GM18505 (cell line): Measurements from ENCODE around the gene ZBTB43.

Source experiments
- ATAC-seq: cut with Tn5 transposase; IDR thresholded peaks from one replicate; pipeline ENCODE4 v1.9.1; 2021; ENCODE audit not compliant: unreplicated experiment
- POLR2A ChIP-seq: IDR thresholded peaks from 4 replicates; pipeline ENCODE4 v1.6.1; 2011; ENCODE audit warnings: borderline replicate concordance; ENCODE audit not compliant: insufficient read depth, insufficient read length; ENCODE audit errors: extremely low read depth

ZBTB43 gene

DNA sequence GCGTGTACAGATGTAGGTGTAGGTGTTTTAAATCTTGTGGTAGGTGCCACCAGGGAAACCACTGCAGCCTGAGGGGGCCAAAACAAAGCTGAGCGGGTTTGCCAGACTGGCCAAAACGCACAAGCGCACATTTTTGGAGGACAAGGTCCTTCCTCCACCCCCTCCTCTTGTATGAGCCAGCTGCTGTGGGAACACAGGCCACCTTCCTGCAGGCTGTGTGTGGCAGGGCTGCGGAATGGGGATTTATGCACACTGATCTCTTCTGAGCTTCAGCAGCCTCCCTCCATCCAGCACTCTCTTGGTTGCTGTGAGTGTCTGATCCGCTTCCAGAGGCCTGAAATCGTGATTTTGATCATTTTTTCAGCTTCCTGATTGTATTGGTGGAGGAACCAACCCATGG lies 22.4 kb downstream of the ZBTB43 start:
- no peak for ATAC-seq
- no peak for TF ChIP-seq POLR2A

DNA sequence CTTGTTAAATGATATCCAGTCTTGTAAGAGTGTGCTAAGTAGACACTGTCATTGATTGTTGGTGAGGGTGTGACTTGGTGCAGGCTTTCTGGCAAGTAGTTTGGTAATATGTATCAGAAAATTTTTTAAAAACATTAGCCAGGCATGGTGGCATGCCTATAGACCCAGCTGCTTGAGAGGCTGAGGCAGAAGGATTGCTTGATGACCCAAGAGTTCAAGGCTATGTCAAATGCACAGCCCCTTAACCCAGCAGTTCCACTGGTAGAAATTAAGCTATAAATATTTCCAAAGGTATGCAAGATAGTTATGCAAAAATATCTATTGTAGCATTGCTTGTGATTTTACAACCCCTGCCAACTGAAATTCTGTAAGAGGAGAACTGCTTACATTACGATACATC lies 24.2 kb downstream of the ZBTB43 start:
- no peak for TF ChIP-seq POLR2A

DNA sequence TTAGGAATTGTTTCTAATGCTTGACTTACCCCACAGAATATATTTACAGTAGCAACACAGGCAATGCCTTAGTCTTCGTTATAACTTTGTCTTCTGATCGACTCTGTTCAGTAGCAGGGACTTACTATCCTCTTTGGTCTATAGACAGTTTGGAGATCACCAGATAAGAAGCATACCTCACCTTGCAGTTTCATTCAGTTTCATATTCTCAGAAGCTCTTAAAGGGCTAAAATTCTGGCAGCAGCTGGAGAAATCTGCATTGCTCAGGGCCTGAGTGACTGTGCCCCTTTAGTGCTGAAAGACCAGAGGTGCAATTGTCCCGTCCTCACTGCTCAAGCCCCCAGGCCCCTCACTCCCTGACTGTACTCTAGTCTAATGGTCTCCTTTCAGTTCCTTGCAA lies 26.0 kb downstream of the ZBTB43 start:
- no peak for ATAC-seq
- TF ChIP-seq POLR2A = no peak

More for the DNA sequence above, 24.2 kb downstream of the ZBTB43 start:
- no peak for ATAC-seq

DNA sequence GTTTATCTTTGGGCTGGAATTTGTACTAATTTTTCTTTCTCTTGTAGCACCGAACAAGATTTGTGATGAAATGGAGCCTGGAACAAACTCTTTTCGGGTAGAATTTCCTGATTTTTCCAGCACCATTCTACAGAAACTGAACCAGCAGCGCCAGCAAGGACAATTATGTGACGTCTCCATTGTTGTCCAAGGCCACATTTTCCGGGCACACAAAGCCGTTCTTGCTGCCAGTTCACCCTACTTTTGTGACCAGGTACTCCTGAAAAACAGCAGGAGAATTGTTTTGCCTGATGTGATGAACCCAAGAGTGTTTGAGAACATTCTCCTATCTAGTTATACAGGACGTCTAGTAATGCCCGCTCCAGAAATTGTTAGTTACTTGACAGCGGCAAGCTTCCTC lies 27.6 kb downstream of the ZBTB43 start:
- ATAC-seq = no peak
- no peak for TF ChIP-seq POLR2A

DNA sequence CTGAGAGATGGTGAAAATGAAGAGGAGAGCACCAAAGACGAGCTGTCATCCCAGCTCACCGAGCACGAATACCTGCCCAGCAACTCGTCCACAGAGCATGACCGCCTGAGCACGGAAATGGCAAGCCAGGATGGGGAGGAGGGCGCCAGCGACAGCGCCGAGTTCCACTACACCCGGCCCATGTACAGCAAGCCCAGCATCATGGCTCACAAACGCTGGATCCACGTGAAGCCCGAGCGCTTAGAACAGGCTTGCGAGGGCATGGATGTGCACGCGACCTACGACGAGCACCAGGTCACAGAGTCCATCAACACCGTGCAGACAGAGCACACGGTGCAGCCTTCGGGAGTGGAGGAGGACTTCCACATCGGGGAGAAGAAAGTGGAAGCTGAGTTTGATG lies 28.2 kb downstream of the ZBTB43 start:
- no peak for TF ChIP-seq POLR2A
- ATAC-seq = no peak

DNA sequence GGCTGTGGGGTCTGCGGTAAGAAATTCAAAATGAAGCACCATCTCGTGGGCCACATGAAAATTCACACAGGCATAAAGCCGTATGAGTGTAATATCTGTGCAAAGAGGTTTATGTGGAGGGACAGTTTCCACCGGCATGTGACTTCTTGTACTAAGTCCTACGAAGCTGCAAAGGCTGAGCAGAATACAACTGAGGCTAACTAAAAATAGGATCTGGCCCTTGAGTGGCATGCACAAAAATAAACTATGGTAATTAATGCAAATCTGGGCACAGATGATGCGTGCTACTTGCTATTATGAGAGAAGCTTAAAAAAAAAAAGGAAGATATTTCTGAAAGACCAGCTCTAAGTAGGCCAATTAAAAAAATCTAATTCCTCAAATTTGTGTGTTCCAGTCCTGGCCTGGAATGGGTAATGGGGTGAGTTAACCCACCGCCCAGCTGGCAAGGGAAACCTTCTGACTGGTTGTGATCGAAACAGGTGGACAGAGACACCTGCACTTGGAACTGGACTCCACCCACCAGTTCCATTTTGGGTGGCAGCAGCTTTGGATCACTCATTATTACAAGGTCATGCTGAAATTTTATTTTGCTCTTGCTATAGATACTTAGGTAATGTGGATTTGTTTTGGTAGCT lies 29.0 kb downstream of the ZBTB43 start:
- no peak for ATAC-seq
- TF ChIP-seq POLR2A = no peak

DNA sequence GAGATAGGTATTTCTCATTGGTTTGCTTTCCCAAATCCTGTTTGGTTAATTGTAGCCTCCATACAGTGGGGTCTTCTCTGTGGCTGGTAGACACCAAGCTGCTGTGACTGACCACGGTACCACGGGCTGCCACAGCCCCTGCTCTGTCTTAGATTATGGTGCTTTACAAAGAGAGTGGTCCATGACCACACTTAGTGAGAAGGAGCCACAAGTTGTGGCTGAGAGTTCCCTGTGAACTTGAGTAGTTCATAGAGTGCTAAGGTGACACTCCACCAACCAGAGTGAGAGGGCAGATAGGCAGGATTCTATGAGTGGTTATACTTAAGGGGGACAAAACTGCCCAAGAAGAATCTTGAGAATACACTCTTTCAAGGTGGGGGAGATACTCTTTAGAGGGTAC lies 29.8 kb downstream of the ZBTB43 start:
- TF ChIP-seq POLR2A = no peak
- ATAC-seq = no peak

DNA sequence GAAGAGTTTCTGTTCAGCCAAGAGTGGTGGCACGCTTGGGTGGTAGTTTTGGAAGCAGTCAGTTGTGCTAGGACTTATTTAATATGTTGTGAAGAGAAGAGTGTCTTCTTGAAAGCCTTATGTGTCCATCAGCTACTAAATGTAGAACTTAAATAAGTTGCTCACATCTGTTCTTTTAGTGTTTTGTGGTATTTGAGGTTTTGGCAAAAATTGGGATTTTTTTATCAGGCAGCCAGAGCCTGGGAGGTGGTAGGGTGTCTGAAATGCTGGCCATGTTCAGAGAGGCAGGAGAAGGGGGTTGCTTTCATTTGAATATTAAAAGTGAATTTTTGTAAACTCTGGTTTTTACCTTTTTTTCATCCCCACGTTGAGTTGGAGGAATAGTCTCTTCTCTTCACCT lies 31.4 kb downstream of the ZBTB43 start:
- TF ChIP-seq POLR2A = no peak
- no peak for ATAC-seq

DNA sequence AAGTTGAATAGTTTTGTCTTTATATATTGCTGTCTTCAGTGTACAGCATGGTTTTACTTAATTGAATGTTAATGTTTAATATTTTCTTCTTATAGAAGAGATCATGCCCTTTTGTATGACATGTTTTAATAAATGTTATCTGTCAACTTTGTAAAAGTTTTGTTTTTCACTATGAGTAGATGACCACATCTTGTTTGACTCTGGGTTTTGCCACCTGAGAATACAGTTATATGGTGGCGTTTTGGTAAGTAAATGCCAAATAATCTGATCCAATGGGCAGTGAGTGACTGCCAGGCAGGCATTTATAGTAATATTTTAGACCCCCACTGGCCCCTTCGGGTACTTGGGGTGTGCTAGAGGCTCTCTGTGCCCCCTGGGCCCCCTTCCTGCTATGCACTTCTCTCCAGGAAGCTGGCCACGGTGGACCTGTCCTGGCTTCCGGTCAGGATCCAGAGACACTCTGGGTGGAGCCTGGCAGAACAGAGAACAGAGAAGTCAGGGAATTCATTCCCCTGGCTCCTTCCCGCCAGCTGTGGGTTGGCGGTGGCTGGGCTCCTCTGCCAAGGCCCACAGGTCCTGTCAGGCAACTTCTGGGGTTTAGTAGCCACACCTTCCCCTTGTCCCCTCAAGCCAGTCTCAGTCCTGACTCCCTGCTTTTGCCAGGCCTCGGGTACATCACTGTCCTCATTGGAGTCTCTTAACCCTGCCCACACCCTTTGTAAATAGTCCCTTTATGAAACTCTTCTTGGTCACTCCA lies 33.4 kb downstream of the ZBTB43 start:
- ATAC-seq = no peak

DNA sequence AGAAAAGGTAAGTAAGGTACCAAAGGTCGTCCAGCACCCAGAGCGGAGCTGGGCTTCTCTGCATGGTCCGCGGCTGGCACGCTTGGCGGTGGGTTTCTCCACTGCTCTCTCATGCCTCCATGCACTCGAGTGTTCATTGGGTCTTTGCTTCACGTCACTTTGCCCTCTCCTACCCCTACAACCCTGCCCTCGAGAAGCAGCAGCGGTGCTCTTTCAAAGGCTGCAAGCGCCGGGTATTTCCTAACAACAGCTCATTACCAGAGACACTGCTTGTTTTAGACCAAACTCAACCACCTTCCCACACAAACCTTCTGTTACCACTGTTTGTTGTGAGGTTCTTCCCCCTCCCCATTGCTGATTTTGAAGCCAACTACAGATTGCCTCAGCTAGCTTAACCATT lies 34.1 kb downstream of the ZBTB43 start:
- ATAC-seq = no peak
- TF ChIP-seq POLR2A = peak; percentile 39

More for the DNA sequence above, 33.4 kb downstream of the ZBTB43 start:
- TF ChIP-seq POLR2A = no peak

DNA sequence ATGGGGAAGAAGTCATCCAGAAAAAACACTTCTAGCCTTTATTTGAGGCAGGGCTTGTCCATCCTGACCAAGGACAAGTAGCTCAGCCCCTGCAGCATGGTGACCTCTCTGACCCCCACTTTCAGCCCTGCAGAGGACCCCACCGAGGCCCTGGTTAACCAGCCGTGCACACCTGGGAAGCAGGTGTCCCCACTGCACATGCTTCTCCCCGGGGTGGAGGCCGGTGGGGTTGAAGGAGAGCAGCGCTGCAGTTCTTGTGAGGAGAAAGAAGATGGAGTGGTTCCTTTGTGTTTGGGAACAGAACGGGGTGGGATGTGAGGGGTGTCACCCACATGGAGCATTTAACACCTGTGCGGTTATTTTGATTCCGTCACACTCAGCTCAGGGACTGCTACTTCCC lies 34.5 kb downstream of the ZBTB43 start:
- no peak for ATAC-seq

DNA sequence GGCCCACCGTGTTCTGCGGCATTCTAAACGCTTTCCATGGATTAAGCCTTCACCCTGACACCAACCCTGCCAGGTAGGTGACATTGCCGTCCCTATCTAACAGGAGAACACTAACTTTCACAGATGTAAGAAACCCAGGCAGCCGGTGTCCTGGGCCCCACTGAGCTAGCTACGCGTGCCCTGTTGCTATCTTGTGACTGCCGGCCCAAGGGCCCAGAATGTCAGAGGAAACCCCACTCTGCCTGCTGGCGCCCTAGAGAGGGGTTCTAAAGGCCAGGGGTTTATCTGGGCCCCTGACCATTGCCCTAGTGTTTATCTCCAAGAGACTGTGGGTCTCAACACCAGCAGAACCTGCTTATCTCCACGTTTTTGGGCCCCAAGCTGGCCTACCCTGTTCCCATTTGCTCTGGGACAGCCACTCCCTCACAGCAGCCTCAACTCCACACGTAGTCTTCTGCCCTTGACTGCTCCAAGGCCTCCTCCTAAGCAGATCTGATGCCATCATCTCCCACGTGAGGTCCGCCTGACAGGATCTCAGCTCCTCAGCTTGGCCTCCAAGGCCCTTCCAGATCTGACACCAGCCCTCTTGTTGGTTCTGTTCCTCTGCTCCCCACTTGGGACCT lies 37.5 kb downstream of the ZBTB43 start:
- ATAC-seq = no peak
- no peak for TF ChIP-seq POLR2A

More for the DNA sequence above, 34.5 kb downstream of the ZBTB43 start:
- no peak for TF ChIP-seq POLR2A

DNA sequence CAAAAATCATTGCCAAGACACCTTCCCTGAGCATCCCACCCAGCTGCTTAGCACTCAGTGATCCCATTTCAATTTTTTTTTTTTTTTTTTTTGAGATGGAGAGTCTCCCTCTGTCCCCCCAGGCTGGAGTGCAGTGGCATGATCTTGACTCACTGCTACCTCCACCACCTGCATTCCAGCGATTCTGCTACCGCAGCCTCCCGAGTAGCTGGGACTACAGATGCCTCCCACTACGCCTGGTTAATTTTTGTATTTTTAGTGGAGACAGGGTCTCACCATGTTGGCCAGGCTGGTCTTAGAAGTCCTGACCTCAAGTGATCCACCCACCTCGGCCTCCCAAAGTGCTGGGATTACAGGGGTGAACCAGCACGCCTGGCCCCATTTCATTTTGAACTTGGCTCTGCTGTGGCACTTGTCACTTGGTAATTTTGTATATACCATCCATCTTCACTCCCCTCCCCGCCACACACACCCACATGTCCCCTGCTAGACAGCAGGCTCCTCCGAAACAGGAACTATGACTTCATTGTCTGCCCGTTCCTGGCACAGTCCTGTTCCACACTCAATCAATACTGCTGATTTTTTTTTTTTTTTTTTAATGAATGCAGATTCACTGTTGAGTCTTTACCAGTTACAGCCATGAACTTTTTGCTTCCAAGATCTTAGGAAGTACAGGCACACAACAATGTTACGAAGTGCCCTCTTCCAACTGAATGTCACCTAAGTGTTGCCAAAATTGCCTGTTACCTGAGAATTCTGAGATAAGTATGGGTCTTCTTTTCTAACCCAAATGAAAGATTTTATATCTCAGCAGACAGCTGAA lies 38.3 kb downstream of the ZBTB43 start:
- TF ChIP-seq POLR2A = no peak
- no peak for ATAC-seq
